SH-SY5Y (cell line): ENCODE measurements around the gene ZNF414.

Experiments
- GATA2 ChIP-seq: IDR thresholded peaks from 2 replicates; pipeline ENCODE4 v1.6.1; 2011; ENCODE audit warnings: mild to moderate bottlenecking, low read depth, low read length
- GATA3 ChIP-seq: IDR thresholded peaks from 2 replicates; pipeline ENCODE4 v1.6.1; 2011; ENCODE audit warnings: low read depth, mild to moderate bottlenecking, low read length, moderate library complexity

GRCh38 chr19:8481616-8482015 is 32.4 kb downstream of the ZNF414 start:
- TF ChIP-seq GATA2 (no peak), GATA3 (no peak)
